Liver (tissue), 3 donors: ENCODE measurements around the gene LHPP.

Source experiments
- HNF4A ChIP-seq, 2 donors: conservative IDR thresholded peaks; 2 replicates each; pipeline ENCODE4 v1.6.1; 2016; ENCODE audit warnings: antibody characterized with exemption in 2 of 2, mild to moderate bottlenecking in 2 of 2
- TF ChIP-seq, protein P1 (sequence below): IDR thresholded peaks from 2 replicates; pipeline ENCODE4 v1.6.1; 2016; ENCODE audit warnings: antibody characterized with exemption
- TF ChIP-seq, protein P2 (sequence below): fragments of 150-350 bp; IDR thresholded peaks from 2 replicates; pipeline ENCODE4 v1.5.1; 2017; ENCODE audit warnings: improper control_type of control experiment, low read depth, low read length; ENCODE audit not compliant: missing input control
- donor health status: healthy.
- donor health status: healthy.

DNA sequence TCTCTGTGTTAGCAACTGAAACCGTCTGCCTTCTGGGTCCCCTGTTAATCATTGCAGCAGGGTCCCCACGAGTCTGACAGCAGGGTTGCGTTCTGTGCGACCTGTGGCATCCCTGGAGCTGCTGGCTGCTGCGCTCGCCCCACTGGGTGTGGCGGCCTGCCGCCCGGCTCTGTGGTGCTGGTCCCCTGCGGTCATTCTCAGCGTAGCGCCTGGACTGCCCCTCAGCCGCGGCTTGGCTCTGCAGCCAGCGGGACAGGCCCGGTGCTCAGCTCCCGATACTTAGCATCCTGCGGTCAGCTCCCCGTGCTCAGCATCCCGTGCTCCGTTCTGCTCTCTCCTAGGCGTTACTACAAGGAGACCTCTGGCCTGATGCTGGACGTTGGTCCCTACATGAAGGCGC is 35.0 kb downstream of the LHPP start:
- TF ChIP-seq HNF4A (conservative IDR thresholded peaks at IDR 0.05), result no peak
- TF ChIP-seq, protein P1, sequence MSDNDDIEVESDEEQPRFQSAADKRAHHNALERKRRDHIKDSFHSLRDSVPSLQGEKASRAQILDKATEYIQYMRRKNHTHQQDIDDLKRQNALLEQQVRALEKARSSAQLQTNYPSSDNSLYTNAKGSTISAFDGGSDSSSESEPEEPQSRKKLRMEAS, result no peak
- TF ChIP-seq, protein P2, sequence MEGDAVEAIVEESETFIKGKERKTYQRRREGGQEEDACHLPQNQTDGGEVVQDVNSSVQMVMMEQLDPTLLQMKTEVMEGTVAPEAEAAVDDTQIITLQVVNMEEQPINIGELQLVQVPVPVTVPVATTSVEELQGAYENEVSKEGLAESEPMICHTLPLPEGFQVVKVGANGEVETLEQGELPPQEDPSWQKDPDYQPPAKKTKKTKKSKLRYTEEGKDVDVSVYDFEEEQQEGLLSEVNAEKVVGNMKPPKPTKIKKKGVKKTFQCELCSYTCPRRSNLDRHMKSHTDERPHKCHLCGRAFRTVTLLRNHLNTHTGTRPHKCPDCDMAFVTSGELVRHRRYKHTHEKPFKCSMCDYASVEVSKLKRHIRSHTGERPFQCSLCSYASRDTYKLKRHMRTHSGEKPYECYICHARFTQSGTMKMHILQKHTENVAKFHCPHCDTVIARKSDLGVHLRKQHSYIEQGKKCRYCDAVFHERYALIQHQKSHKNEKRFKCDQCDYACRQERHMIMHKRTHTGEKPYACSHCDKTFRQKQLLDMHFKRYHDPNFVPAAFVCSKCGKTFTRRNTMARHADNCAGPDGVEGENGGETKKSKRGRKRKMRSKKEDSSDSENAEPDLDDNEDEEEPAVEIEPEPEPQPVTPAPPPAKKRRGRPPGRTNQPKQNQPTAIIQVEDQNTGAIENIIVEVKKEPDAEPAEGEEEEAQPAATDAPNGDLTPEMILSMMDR, result no peak
